Keratinocyte (primary cell): ENCODE results near the gene SAE1.

Experiments
- CTCF ChIP-seq, 3 experiments: IDR thresholded peaks in 1 of 3; conservative IDR thresholded peaks in 1 of 3; optimal IDR thresholded peaks in 1 of 3; 2 replicates in 2 of 3; 3 replicates in 1 of 3; pipeline versions ENCODE3 to v1.5.1; 2011; ENCODE audit warnings: low read length in 3 of 3, mild to moderate bottlenecking in 3 of 3, moderate library complexity in 2 of 3, control low read depth in 1 of 3, inconsistent platforms in 1 of 3; ENCODE audit not compliant: insufficient read depth in 2 of 3; ENCODE audit errors: extremely low read depth in 1 of 3
- EZH2 ChIP-seq: IDR thresholded peaks from one replicate; pipeline ENCODE4 v1.6.1; 2012; ENCODE audit warnings: inconsistent platforms, mild to moderate bottlenecking, low read length, moderate library complexity

- no peak for TF ChIP-seq CTCF (optimal IDR thresholded peaks at IDR 0.05 in 1 of 3, IDR thresholded peaks at IDR 0.05 in 1 of 3, conservative IDR thresholded peaks at IDR 0.05 in 1 of 3; ENCODE audit: extremely low read depth in 1 of 3, insufficient read depth in 2 of 3, low read length in 3 of 3)
- TF ChIP-seq EZH2: no peak
These were observed 1.7 kb downstream of the SAE1 start for GRCh38 chr19:47132194-47132852.
